WTC11 (cell line): ENCODE results near the gene SPATA9.

ENCODE experiments used
- ATF1 ChIP-seq: sonication (generic); formaldehyde crosslinking; IDR thresholded peaks from 2 replicates; pipeline ENCODE4 v1.8.1; 2023; ENCODE audit warnings: mild to moderate bottlenecking, moderate library complexity, missing genetic modification reagents
- FOXK1 ChIP-seq: sonication (generic); formaldehyde crosslinking; IDR thresholded peaks from 2 replicates; pipeline ENCODE4 v1.8.0; 2022; ENCODE audit warnings: mild to moderate bottlenecking, moderate library complexity, missing genetic modification reagents
- TF ChIP-seq, protein P1 (sequence below): sonication (generic); formaldehyde crosslinking; IDR thresholded peaks from 2 replicates; pipeline ENCODE4 v1.8.0; 2022; ENCODE audit warnings: mild to moderate bottlenecking, missing genetic modification reagents
- TF ChIP-seq, protein P2 (sequence below): fragments of 200-600 bp; IDR thresholded peaks from 2 replicates; pipeline ENCODE4 v1.8.0; 2022; ENCODE audit warnings: antibody characterized with exemption
- TF ChIP-seq, protein P3 (sequence below): sonication (generic); formaldehyde crosslinking; IDR thresholded peaks from 2 replicates; pipeline ENCODE4 v1.8.1; 2023; ENCODE audit warnings: mild to moderate bottlenecking, missing genetic modification reagents, borderline replicate concordance

DNA sequence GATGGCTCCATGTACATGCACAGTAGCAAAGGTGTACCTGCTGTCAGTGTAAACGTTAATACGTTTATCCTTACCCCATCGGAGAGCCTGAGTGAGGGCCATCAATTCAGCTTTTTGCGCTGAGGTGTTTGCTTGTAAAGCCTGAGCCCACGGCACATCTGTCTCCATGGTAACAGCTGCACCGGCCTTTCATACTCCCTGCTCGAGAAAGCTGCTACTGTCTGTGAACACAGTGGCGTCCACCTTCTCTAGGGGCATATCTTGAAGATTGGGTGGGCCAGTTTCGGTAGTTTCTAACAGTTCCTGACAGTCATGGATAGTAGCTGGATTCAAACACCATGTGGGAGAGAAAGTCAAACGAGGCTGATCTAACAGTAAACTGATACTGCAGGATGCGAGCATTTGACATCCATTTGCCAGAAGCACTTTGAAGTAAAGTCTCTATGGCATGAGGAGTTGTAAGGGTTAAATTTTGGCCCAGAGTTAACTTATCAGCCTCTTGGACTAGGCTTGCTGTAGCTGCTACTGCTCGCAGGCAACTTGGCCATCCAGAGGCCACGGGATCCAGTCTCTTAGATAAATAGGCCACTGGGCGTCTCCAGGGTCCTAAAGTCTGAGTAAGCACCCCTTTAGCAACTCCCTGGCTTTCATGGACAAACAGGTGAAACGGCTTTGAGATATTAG, 27.3 kb upstream of the SPATA9 start:
- TF ChIP-seq, protein P1, sequence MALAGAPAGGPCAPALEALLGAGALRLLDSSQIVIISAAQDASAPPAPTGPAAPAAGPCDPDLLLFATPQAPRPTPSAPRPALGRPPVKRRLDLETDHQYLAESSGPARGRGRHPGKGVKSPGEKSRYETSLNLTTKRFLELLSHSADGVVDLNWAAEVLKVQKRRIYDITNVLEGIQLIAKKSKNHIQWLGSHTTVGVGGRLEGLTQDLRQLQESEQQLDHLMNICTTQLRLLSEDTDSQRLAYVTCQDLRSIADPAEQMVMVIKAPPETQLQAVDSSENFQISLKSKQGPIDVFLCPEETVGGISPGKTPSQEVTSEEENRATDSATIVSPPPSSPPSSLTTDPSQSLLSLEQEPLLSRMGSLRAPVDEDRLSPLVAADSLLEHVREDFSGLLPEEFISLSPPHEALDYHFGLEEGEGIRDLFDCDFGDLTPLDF (CRISPR knock-in tag), result no peak
- TF ChIP-seq, protein P2, sequence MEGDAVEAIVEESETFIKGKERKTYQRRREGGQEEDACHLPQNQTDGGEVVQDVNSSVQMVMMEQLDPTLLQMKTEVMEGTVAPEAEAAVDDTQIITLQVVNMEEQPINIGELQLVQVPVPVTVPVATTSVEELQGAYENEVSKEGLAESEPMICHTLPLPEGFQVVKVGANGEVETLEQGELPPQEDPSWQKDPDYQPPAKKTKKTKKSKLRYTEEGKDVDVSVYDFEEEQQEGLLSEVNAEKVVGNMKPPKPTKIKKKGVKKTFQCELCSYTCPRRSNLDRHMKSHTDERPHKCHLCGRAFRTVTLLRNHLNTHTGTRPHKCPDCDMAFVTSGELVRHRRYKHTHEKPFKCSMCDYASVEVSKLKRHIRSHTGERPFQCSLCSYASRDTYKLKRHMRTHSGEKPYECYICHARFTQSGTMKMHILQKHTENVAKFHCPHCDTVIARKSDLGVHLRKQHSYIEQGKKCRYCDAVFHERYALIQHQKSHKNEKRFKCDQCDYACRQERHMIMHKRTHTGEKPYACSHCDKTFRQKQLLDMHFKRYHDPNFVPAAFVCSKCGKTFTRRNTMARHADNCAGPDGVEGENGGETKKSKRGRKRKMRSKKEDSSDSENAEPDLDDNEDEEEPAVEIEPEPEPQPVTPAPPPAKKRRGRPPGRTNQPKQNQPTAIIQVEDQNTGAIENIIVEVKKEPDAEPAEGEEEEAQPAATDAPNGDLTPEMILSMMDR, result no peak
- TF ChIP-seq FOXK1 (CRISPR knock-in tag), result no peak
- TF ChIP-seq ATF1 (CRISPR knock-in tag), result no peak
- TF ChIP-seq, protein P3, sequence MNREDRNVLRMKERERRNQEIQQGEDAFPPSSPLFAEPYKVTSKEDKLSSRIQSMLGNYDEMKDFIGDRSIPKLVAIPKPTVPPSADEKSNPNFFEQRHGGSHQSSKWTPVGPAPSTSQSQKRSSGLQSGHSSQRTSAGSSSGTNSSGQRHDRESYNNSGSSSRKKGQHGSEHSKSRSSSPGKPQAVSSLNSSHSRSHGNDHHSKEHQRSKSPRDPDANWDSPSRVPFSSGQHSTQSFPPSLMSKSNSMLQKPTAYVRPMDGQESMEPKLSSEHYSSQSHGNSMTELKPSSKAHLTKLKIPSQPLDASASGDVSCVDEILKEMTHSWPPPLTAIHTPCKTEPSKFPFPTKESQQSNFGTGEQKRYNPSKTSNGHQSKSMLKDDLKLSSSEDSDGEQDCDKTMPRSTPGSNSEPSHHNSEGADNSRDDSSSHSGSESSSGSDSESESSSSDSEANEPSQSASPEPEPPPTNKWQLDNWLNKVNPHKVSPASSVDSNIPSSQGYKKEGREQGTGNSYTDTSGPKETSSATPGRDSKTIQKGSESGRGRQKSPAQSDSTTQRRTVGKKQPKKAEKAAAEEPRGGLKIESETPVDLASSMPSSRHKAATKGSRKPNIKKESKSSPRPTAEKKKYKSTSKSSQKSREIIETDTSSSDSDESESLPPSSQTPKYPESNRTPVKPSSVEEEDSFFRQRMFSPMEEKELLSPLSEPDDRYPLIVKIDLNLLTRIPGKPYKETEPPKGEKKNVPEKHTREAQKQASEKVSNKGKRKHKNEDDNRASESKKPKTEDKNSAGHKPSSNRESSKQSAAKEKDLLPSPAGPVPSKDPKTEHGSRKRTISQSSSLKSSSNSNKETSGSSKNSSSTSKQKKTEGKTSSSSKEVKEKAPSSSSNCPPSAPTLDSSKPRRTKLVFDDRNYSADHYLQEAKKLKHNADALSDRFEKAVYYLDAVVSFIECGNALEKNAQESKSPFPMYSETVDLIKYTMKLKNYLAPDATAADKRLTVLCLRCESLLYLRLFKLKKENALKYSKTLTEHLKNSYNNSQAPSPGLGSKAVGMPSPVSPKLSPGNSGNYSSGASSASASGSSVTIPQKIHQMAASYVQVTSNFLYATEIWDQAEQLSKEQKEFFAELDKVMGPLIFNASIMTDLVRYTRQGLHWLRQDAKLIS (CRISPR knock-in tag), result no peak
